ENCODE results near the gene FMO5. TPM values are rescaled to one million over a fixed set of nuclear protein-coding genes. Genes with fewer than 3 reads are reported as not detected.

Gene FMO5
- total and polyA plus RNA-seq, 2 of the 13 experiments (the other 11 are each of a cell fraction or from before 2014, with no cell fraction given), result 48.2 to 149 TPM

GRCh38 chr1:147238053-147238902 is 13.1 kb upstream of the FMO5 start (continued):
- TF ChIP-seq DMAP1 (CRISPR knock-in tag; IDR thresholded peaks at IDR 0.05) (peak; percentile 46; the same call in 1 of the 2 replicates), TERF1 (CRISPR knock-in tag; IDR thresholded peaks at IDR 0.05) (no peak), BCL6 (CRISPR knock-in tag; IDR thresholded peaks at IDR 0.05) (peak; percentile 97), ZNF788 (CRISPR knock-in tag; IDR thresholded peaks at IDR 0.05; ENCODE audit: borderline replicate concordance) (no peak), EP300 (IDR thresholded peaks at IDR 0.05; ENCODE audit: low read depth in 2 of 2, low read length in 2 of 2) (peak; percentile 71 to 99; a peak in 3 of 4 replicates), EP300 (CRISPR knock-in tag; IDR thresholded peaks at IDR 0.05; ENCODE audit: borderline replicate concordance) (peak; percentile 94), ZNF460 (CRISPR knock-in tag; IDR thresholded peaks at IDR 0.05; ENCODE audit: borderline replicate concordance) (no peak), SRY (CRISPR knock-in tag; IDR thresholded peaks at IDR 0.05) (no peak), ZBTB43 (CRISPR knock-in tag; conservative IDR thresholded peaks at IDR 0.05) (no peak), ZNF282 (IDR thresholded peaks at IDR 0.05; ENCODE audit: partially characterized antibody) (no peak), AKAP8 (CRISPR knock-in tag; IDR thresholded peaks at IDR 0.05) (no peak), ZBTB7A (CRISPR knock-in tag; IDR thresholded peaks at IDR 0.05) (no peak), SNAI1 (CRISPR knock-in tag; IDR thresholded peaks at IDR 0.05; ENCODE audit: borderline replicate concordance) (no peak), ZBTB1 (CRISPR knock-in tag; IDR thresholded peaks at IDR 0.05; ENCODE audit: borderline replicate concordance) (no peak), PITX1 (CRISPR knock-in tag; IDR thresholded peaks at IDR 0.05) (peak; percentile 94), ZNF749 (CRISPR knock-in tag; IDR thresholded peaks at IDR 0.05; ENCODE audit: borderline replicate concordance) (no peak), MEF2D (CRISPR knock-in tag; IDR thresholded peaks at IDR 0.05) (peak; percentile 79; the same call in 1 of the 2 replicates), JARID2 (CRISPR knock-in tag; IDR thresholded peaks at IDR 0.05; ENCODE audit: insufficient replicate concordance) (no peak), KMT2A (CRISPR knock-in tag; IDR thresholded peaks at IDR 0.05) (no peak), THYN1 (CRISPR knock-in tag; IDR thresholded peaks at IDR 0.05; ENCODE audit: borderline replicate concordance, low read depth) (no peak), ZNF510 (CRISPR knock-in tag; IDR thresholded peaks at IDR 0.05; ENCODE audit: low read depth) (no peak), ZNF770 (CRISPR knock-in tag; IDR thresholded peaks at IDR 0.05) (no peak), USF2 (IDR thresholded peaks at IDR 0.05; ENCODE audit: low read depth, low read length) (no peak), USF2 (CRISPR knock-in tag; IDR thresholded peaks at IDR 0.05; ENCODE audit: borderline replicate concordance) (no peak)

Data from HepG2 (cell line).